Ovary (tissue), 9 donors: ENCODE measurements around the gene GP5. TPM values are rescaled to one million over a fixed set of nuclear protein-coding genes. Genes with fewer than 3 reads are reported as not detected.

ENCODE experiments used
- DNase-seq, 5 donors: peaks; one replicate each; pipeline ENCODE4 v3.0.0-alpha.2; 2019 to 2020
- H3K27ac ChIP-seq, 2 donors: fragments of 200-600 bp; one replicate each; pipeline versions ENCODE4 v1.5.1 to v1.8.0; 2019 to 2022
- H3K27me3 ChIP-seq: fragments of 200-600 bp; one replicate; pipeline ENCODE4 v1.8.0; 2022
- H3K36me3 ChIP-seq: fragments of 200-600 bp; sonication (generic); one replicate; pipeline ENCODE4 v1.5.1; 2019
- H3K4me1 ChIP-seq: one replicate; pipeline ENCODE4 v1.8.1; 2013; ENCODE audit warnings: mild to moderate bottlenecking, moderate library complexity; ENCODE audit not compliant: insufficient read depth
- H3K4me3 ChIP-seq: fragments of 200-600 bp; sonication (generic); one replicate; pipeline ENCODE4 v1.5.1; 2017
- H3K9me3 ChIP-seq, 2 donors: fragments of 200-600 bp in 1 of 2; sonication (generic) in 1 of 2; one replicate each; pipeline versions ENCODE4 v1.5.1 to v1.8.1; 2013 to 2019; ENCODE audit warnings: mild to moderate bottlenecking in 1 of 2, moderate library complexity in 1 of 2
- CTCF ChIP-seq, 3 donors: fragments of 450-650 bp in 2 of 3; fragments of 200-600 bp in 1 of 3; IDR thresholded peaks; one replicate each; pipeline versions ENCODE4 v1.5.1 to v1.8.0; 2016 to 2022; ENCODE audit warnings: antibody characterized with exemption in 3 of 3, mild to moderate bottlenecking in 1 of 3
- EP300 ChIP-seq: sonication (generic); formaldehyde crosslinking; IDR thresholded peaks from one replicate; pipeline ENCODE4 v1.6.1; 2017; ENCODE audit warnings: antibody characterized with exemption
- POLR2A ChIP-seq: fragments of 450-650 bp; IDR thresholded peaks from one replicate; pipeline ENCODE4 v1.6.1; 2017; ENCODE audit warnings: antibody characterized with exemption, mild to moderate bottlenecking, moderate library complexity
- WGBS, 3 donors: extraction: QIAGEN DNeasy Blood & Tissue Kit in 1 of 3; methylation state at CpG; one replicate each; pipeline versions ENCODE4 v1.1.5 to v1.1.7; 2013 to 2017; 5-methylcytosine and 5-hydroxymethylcytosine counted together
- intact Hi-C, 4 donors: fragments of 100-400 bp; cut with DNase I; formaldehyde crosslinking; loops; one replicate each; pipeline versions ENCODE4 v1.11.0 to v1.15.1; 2022 to 2023
- polyA plus RNA-seq, 2 donors: library from polyadenylated mRNA; stranded (reverse); fragments of 200-250 nt in 1 of 2; fragments of 350-450 nt in 1 of 2; fragmentation: Illumina TruSeq in 1 of 2; extraction: RNeasy Lipid Tissue Mini Kit (QIAGEN cat#74804) in 1 of 2; gene quantifications; one replicate each; pipeline ENCODE4 v1.2.3, GENCODE V29; 2013 to 2014
- total RNA-seq, 7 donors: library from RNA; depleted of rRNA in 2 of 7; stranded (reverse); fragments of >200 nt in 2 of 7; fragmentation: NEBNext Ultra II Directional in 3 of 7; extraction: Animal tissue kit (Norgen Biotek cat#: 25700) in 3 of 7; gene quantifications; one replicate each; pipeline versions ENCODE4 v1.1.0 to v1.2.4, GENCODE V29; 2016 to 2023
- donor health status: DM: no; HTN: no; CAD: no; lungs with moderate emphysema.
- donor health status: DM: no; HTN: no; CAD: no.
- donor health status: Bipolar disorder and iron deficiency.
- donor health status: DM: yes; HTN: yes; CAD: no.
- donor health status: DM: no; HTN: no; CAD: no.
- donor health status: DM: yes; HTN: yes; CAD: no.

Gene GP5
- total and polyA plus RNA-seq, 9 donors = 0.13 to 1.1 (median 0.38) TPM; not detected in 1

DNA sequence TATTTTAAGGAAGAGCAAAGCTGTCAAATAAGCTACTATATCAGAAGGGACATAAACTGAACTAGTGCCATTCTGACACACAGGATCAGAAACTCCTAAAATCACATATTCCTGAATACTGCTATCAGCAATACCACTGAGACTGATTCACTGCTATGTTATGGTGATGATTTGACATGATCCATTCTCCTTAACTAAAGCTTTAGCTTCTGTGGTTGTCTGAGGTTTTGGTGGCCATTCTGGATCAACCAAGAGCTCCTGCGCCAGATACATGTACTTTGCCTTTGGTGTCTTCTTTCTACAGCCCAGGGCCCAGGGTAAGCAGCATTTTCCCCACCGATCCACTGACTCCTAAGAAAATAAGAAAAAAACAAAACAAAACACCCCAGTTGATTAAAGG is 6.7 kb upstream of the GP5 start:
- intact Hi-C loops = loop anchor here in 2 of 4 donors (5.0 to 10.0 kb wide), 2 partner anchors 71 to 618 kb away; no protein-coding TSS in a partner anchor
- 83 to 95% (median 87%) methylated on average over 2 of the region's 2 CpGs for WGBS, 3 donors
- DNase-seq = no peak
- no peaks in the 10 kb centered on the region for H3K27me3 ChIP-seq
- no peaks in the 10 kb centered on the region for H3K9me3 ChIP-seq
- H3K36me3 ChIP-seq = no peaks in the 10 kb centered on the region
- no peak overlapping the region for H3K4me3 ChIP-seq
- no peaks in the 10 kb centered on the region for H3K4me1 ChIP-seq
- no peak for TF ChIP-seq POLR2A
- no peak for TF ChIP-seq CTCF (IDR thresholded peaks at IDR 0.05)
- TF ChIP-seq EP300 = no peak
- no peak overlapping the region for H3K27ac ChIP-seq

GRCh38 chr3:194404365-194405140 is 5.5 kb upstream of the GP5 start:
- intact Hi-C loops = loop anchor here in 3 of 4 donors (5.0 to 10.0 kb wide), 4 partner anchors 62 to 617 kb away; no protein-coding TSS in a partner anchor
- H3K27ac ChIP-seq = no peak overlapping the region

GRCh38 chr3:194401868-194402329 is 2.8 kb upstream of the GP5 start:
- Histone ChIP-seq H3K36me3 (no peaks in the 10 kb centered on the region), H3K27ac (no peak overlapping the region), H3K4me3 (no peak overlapping the region), H3K4me1 (no peaks in the 10 kb centered on the region), H3K9me3 (no peaks in the 10 kb centered on the region), H3K27me3 (no peaks in the 10 kb centered on the region)
- 70 to 74% (median 72%) methylated on average over 8 of the region's 8 CpGs for WGBS, 3 donors
- TF ChIP-seq CTCF (IDR thresholded peaks at IDR 0.05) = no peak
- no peak for TF ChIP-seq EP300
- TF ChIP-seq POLR2A = no peak
- DNase-seq = no peak
- intact Hi-C loops = loop anchor here in 3 of 4 donors (5.0 to 10.0 kb wide), 3 partner anchors 60 to 70 kb away; no protein-coding TSS in a partner anchor

More at GRCh38 chr3:194404365-194405140, 5.5 kb upstream of the GP5 start:
- Histone ChIP-seq H3K9me3 (no peaks in the 10 kb centered on the region), H3K36me3 (no peaks in the 10 kb centered on the region), H3K4me1 (no peaks in the 10 kb centered on the region), H3K27me3 (no peaks in the 10 kb centered on the region), H3K4me3 (no peak overlapping the region)
- peak in 1 of 5 donors; percentile 39 for DNase-seq
- TF ChIP-seq CTCF (IDR thresholded peaks at IDR 0.05) = peak; percentile 22 to 63 (median 52)
- TF ChIP-seq POLR2A = no peak
- WGBS, 3 donors = 42 to 48% (median 45%) methylated on average over 10 of the region's 10 CpGs

DNA sequence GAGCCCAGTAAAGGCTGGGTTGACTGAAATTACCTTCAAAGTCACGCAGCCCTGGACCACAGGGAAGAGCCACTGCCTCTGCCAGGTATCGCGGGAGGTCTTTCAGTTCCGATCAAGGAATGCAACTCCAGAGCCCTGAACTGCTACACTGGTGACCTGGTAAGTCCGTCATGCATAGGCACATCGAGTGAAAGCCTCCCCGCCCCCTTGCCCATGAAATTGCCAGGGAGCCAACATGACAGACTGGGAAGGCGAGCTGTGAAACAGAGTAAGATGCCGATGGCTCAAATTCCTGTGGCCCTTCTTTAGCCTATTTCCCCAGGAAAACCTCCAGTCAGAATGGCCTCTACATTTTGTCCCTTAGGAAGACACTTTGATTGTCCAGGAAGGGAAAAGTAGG is 2.3 kb upstream of the GP5 start:
- Histone ChIP-seq H3K36me3 (no peaks in the 10 kb centered on the region), H3K9me3 (no peaks in the 10 kb centered on the region), H3K4me3 (no peak overlapping the region), H3K27ac (no peak overlapping the region), H3K27me3 (no peaks in the 10 kb centered on the region), H3K4me1 (no peaks in the 10 kb centered on the region)
- DNase-seq = no peak
- TF ChIP-seq EP300 (no peak), POLR2A (no peak), CTCF (IDR thresholded peaks at IDR 0.05) (no peak)
- WGBS, 3 donors = 88 to 89% (median 89%) methylated on average over 9 of the region's 9 CpGs
- intact Hi-C loops = loop anchor here in 3 of 4 donors (5.0 to 10.0 kb wide), 3 partner anchors 59 to 69 kb away; no protein-coding TSS in a partner anchor
